GM19043 (cell line): ENCODE data around the gene CTDP1.
"Not testable (repeated sequence)": the region's sequence is repeated elsewhere in the genome, so short reads cannot be mapped to it uniquely, and the experiment has no call there.

Source experiments
- ATAC-seq: cut with Tn5 transposase; IDR thresholded peaks from one replicate; pipeline ENCODE4 v1.9.1; 2021; ENCODE audit warnings: low read depth; ENCODE audit not compliant: unreplicated experiment

Gene CTDP1

GRCh38 chr18:79719478-79720358, 40.1 kb downstream of the CTDP1 start:
- not testable (repeated sequence) for ATAC-seq

DNA sequence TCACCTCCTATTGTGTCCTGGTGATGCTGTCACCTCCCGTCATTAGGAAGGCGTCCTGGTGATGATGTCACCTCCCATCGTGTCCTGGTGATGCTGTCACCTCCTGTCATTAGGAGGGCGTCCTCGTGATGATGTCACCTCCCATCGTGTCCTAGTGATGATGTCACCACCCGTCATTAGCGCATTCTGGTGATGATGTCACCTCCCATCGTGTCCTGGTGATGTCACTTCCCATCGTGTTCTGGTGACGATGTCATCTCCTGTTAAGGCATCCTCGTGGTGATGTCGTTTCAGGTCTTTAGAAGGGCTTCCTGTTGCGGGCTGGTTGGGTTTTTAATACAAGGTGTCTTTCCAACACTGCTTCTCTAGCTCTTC, 40.7 kb downstream of the CTDP1 start:
- ATAC-seq: no peak

- no peak for ATAC-seq
These were observed 43.4 kb downstream of the CTDP1 start for GRCh38 chr18:79723036-79723435.

DNA sequence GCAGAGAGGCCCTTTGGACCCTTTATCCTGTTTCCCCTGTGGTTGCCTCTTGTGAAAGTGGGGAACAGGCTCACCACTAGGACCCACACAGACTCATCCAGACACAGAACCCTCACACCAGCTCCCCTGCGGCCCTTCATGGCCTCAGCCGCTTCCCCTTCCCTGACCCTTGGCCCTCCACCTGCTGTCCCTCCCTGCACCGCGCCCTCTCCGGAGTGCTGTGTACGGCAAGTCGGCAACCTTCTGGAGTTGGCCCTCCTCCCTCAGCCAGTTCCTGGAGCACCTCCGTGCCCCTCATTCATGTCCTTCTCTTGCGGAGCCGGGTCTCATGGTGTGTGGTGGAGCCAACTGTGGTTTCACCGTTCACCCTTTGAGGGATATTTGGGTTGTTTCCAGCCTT, 44.0 kb downstream of the CTDP1 start:
- ATAC-seq: no peak

GRCh38 chr18:79724299-79725080, 44.9 kb downstream of the CTDP1 start:
- ATAC-seq: no peak

DNA sequence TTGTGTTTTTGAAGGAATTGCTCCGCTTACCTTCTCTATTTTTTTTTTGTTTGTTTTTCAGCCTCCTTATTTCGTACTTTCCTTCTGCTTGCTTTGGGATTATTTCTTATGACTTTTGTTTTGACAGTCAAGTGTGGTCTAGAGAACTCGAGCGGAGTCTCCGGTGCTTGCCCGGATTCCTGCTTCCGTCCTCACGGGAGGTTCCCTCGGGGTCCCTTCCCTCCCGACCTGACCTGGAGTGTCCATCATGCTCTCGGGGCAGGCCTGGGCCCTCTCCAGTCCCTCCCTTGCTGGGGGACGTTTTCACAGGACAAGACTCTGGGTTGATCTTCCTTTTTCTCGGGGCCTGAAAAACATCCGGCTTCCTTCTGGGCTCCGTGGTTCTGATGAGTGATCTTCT, 45.9 kb downstream of the CTDP1 start:
- no peak for ATAC-seq

GRCh38 chr18:79726721-79727120, 47.1 kb downstream of the CTDP1 start:
- no peak for ATAC-seq

DNA sequence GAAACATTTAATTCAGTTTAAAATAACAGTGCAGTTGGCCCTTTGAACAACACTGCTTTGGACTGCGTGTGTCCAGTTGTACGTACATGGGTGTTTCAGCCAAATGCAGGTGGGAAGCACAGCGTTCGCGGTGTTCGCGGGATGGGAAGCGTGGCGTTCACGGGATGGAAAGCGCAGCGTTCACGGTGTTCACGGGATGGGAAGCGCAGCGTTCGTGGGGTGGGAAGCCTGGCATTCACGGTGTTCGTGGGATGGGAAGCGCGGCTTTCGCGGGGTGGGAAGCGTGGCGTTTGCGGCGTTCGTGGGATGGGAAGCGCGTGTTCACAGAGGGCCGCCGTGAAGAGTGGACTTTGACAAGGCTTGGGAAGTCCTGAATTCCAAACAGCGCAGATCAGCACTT, 47.6 kb downstream of the CTDP1 start:
- ATAC-seq: no peak

DNA sequence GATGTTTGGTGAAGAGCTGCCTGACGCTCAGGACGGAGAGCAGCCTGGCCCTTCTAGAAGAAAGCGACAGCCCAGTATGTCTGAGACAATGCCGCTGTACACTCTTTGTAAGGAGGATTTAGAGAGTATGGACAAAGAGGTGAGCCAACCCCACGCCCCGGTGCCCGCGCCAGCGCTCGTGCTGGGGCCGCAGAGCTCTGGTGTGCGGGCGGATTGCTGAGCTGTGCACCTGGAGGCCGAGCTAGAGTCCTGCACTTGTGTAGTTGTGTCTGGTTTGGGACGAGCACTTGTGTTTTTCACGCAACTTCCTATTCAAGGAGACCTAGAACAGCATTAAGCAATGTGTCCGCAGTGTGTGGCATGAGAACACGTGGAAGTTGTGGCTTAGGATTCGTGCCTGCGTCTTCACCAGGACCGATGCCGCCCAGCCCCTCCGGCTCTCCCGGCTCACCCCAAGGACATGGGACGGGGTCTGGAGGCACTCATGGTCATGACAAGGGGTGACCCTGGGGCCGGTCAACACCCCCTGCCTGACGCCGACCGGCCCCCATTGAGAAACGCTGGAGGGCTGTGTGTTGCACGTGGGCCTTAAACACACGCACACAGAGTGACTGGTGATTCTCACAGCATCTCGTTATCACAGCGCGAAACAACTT, 49.5 kb downstream of the CTDP1 start:
- no peak for ATAC-seq

DNA sequence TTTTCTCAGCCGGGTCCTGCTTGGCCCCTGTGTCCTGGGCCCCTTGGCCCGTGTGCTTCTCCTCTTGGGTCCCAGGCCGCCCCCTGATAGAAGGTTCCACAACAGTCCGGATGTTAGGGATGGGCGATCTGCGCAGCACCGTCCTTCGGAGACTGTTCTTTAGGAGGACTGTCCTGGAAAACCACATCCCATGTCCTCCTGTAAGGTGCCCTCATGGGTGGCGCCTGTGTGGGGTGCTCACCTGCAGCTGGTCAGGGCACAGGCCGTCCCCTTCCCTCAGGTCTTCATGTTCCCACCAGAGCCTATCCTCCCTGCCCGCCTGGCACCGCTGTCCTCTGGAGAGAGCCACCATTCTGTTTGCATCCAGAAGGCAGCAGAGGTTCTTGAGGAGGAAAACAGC, 50.0 kb downstream of the CTDP1 start:
- no peak for ATAC-seq

GRCh38 chr18:79730804-79731203, 51.2 kb downstream of the CTDP1 start:
- ATAC-seq: no peak

DNA sequence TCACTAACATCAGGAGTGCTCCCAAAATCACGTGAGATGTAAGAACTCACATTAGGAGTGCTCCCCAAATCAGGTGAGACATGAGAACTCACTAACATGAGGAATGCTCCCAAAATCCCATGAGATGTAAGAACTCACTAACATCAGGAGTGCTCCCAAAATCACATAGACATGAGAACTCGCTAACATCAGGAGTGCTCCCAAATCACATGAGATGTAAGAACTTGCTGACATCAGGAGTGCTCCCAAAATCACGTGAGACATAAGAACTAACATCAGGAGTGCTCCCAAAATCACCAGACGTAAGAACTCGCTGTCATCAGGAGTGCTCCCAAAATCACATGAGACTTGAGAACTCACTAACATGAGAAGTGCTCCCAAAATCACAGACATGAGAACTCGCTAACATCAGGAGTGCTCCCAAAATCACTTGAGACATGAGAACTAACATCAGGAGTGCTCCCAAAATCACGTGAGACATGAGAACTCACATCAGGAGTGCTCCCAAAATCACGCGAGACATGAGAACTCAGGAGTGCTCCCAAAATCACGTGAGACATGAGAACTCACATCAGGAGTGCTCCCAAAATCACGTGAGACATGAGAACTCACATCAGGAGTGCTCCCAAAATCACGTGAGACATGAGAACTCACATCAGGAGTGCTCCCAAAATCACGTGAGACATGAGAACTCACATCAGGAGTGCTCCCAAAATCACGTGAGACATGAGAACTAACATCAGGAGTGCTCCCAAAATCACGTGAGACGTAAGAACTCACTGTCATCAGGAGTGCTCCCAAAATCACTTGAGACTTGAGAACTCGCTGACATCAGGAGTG, 52.5 kb downstream of the CTDP1 start:
- not testable (repeated sequence) for ATAC-seq

DNA sequence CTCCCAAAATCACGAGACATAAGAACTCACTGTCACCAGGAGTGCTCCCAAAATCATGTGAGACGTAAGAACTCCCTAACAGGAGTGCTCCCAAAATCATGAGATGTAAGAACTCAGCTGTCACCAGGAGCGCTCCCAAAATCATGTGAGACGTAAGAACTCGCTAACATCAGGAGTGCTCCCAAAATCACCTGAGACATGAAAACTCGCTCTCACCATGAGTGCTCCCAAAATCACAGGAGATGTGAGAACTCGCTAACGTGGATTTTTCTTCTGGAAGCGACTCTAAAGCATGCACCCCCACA, 53.1 kb downstream of the CTDP1 start:
- ATAC-seq: no peak

GRCh38 chr18:79733135-79733701, 53.6 kb downstream of the CTDP1 start:
- no peak for ATAC-seq

GRCh38 chr18:79733986-79734770, 54.6 kb downstream of the CTDP1 start:
- ATAC-seq: no peak

- ATAC-seq: no peak
These were observed 55.7 kb downstream of the CTDP1 start for GRCh38 chr18:79735071-79735980.

DNA sequence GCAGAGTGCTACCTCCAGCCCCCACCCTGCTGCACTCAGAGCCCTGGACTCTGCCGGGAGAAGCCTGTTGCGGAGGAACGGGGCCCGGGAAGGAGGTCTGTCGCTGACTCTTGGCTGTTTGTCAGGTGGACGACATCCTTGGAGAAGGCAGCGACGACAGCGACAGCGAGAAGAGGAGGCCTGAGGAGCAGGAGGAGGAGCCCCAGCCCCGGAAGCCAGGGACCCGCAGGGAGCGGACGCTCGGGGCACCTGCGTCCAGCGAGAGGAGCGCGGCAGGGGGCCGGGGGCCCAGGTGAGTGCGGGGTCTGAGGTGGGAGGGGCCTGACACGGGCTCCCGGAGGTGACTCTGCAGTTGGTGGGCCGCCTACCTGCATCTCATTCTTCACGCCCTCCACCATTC, 56.6 kb downstream of the CTDP1 start:
- ATAC-seq: no peak

DNA sequence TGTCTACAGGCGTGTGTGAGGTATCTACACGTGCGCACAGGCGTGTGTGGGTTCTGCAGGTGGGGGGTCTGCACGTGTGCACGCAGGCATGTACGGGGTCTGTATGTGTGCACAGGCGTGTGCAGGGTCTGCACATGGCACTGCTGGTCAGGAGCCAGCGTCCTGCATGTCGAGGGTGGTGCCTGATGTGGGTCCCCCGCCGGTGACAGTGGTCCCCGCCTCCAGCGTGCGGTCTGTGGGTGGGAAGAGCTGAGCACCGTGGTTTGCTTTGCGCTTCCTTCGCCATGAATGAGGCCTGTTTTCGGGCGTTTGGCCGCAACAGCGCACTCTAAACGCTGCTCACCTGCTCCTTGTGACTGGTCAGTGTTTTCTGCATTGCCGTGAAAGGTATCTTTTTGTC, 57.2 kb downstream of the CTDP1 start:
- no peak for ATAC-seq

DNA sequence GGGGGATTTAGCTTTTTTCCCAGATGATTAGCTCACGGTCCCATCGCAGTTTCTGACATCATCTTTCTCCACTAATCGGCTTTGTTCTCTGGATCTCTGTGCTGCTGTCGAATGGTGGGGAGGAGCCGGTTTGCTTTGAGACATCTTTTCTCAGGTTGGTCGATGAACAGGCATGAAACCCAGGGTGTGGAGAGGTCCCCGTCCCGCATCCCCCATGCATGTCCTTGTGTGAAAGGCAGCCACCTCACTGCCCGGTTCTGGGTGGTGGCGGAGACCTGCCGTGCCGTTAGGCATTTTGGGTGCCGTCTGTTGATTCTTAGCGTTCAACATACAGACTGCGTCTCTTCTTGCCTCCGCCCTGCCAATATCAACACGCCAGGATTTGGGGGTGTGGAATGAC, 57.8 kb downstream of the CTDP1 start:
- ATAC-seq: no peak
